ENCODE measurements around the gene GALNT5. TPM values are rescaled to one million over a fixed set of nuclear protein-coding genes. Genes with fewer than 3 reads are reported as not detected.

GALNT5 gene
- total and polyA plus RNA-seq, 10 of the 15 experiments (the other 5 are each of a cell fraction or from before 2014, with no cell fraction given) = under 0.01 to 0.25 (median 0.03) TPM; not detected in 4

- TF ChIP-seq IKZF2 (IDR thresholded peaks at IDR 0.05) (peak; percentile 16 to 21; a peak in 1 of 4 replicates), POLR2AphosphoS2 (IDR thresholded peaks at IDR 0.05; ENCODE audit: low read depth, low read length) (no peak), WRNIP1 (IDR thresholded peaks at IDR 0.05; ENCODE audit: borderline replicate concordance, low read depth, low read length) (peak; percentile 38; the same call in 1 of the 2 replicates), NFYA (IDR thresholded peaks at IDR 0.05; ENCODE audit: borderline replicate concordance, low read depth, low read length) (no peak), SMARCA5 (IDR thresholded peaks at IDR 0.05) (peak; percentile 76; the same call in 1 of the 2 replicates), ZBED1 (IDR thresholded peaks at IDR 0.05; ENCODE audit: borderline replicate concordance) (no peak), CEBPB (IDR thresholded peaks at IDR 0.05; ENCODE audit: borderline replicate concordance in 1 of 2, low read depth in 2 of 2, low read length in 2 of 2) (no peak), ASH2L (IDR thresholded peaks at IDR 0.05; ENCODE audit: borderline replicate concordance, low read depth) (no peak), SMC3 (IDR thresholded peaks at IDR 0.05; ENCODE audit: borderline replicate concordance, low read length) (peak; percentile 96), HDGF (IDR thresholded peaks at IDR 0.05) (no peak), SIN3A (IDR thresholded peaks at IDR 0.05; ENCODE audit: low read depth, low read length) (no peak), CBX3 (IDR thresholded peaks at IDR 0.05; ENCODE audit: borderline replicate concordance, low read depth) (no peak), ZNF24 (IDR thresholded peaks at IDR 0.05) (0 out of 2 replicates have a peak, but pooled peaks have one; percentile 47), NFYB (IDR thresholded peaks at IDR 0.05; ENCODE audit: insufficient read depth, low read depth, low read length) (no peak), NR2F1 (conservative IDR thresholded peaks at IDR 0.05) (no peak)
Measured at GRCh38 chr2:157327621-157328500, 70.4 kb downstream of the GALNT5 start (continued).

Data from GM12878 (cell line).